Fibroblast of villous mesenchyme (primary cell): ENCODE data around the gene ZNF541. TPM values are rescaled to one million over a fixed set of nuclear protein-coding genes. Genes with fewer than 3 reads are reported as not detected.

Experiments used
- DNase-seq: peaks from one replicate; pipeline ENCODE4 v3.0.0-alpha.2; 2010; ENCODE audit warnings: low read depth
- H3K4me3 ChIP-seq: 2 replicates; pipeline ENCODE4 v1.5.1; 2011; ENCODE audit warnings: low read depth, mild to moderate bottlenecking, low read length
- small RNA-seq: library from RNA; depleted of rRNA; stranded (forward); fragments of <200 nt; gene quantifications from one replicate; pipeline ENCODE3, GENCODE V24; 2012
- total RNA-seq: library from RNA; depleted of rRNA; stranded (reverse); fragments of >200 nt; gene quantifications from 2 replicates; pipeline ENCODE4 v1.2.3, GENCODE V29; 2012
- TF ChIP-seq, protein P1 (sequence below): IDR thresholded peaks from 2 replicates; pipeline ENCODE4 v1.5.1; 2012; ENCODE audit warnings: low read depth, mild to moderate bottlenecking, low read length; ENCODE audit not compliant: insufficient read depth

ZNF541 gene
- total RNA-seq, 1 donor = under 0.01 TPM

DNA sequence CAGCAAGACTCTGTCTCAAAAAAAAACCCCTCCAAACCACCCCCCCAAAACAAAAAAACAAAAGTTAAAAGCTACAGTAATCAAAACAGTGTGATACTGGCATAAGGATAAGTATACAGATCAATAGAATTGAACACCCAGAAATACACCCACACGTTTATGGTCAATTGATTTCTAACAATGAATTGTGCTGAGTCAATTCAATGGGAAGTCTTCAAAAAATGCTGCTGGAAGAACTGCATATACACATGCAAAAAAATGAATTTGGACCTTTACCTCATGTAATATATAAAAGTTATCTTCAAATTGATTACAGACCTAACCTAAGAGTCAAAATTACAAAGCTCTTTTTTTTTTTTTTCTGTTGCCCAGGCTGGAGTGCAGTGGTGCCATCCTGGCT is 38.3 kb downstream of the ZNF541 start:
- TF ChIP-seq, protein P1, sequence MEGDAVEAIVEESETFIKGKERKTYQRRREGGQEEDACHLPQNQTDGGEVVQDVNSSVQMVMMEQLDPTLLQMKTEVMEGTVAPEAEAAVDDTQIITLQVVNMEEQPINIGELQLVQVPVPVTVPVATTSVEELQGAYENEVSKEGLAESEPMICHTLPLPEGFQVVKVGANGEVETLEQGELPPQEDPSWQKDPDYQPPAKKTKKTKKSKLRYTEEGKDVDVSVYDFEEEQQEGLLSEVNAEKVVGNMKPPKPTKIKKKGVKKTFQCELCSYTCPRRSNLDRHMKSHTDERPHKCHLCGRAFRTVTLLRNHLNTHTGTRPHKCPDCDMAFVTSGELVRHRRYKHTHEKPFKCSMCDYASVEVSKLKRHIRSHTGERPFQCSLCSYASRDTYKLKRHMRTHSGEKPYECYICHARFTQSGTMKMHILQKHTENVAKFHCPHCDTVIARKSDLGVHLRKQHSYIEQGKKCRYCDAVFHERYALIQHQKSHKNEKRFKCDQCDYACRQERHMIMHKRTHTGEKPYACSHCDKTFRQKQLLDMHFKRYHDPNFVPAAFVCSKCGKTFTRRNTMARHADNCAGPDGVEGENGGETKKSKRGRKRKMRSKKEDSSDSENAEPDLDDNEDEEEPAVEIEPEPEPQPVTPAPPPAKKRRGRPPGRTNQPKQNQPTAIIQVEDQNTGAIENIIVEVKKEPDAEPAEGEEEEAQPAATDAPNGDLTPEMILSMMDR = no peak
- no peak for DNase-seq
- H3K4me3 ChIP-seq = no peak overlapping the region

DNA sequence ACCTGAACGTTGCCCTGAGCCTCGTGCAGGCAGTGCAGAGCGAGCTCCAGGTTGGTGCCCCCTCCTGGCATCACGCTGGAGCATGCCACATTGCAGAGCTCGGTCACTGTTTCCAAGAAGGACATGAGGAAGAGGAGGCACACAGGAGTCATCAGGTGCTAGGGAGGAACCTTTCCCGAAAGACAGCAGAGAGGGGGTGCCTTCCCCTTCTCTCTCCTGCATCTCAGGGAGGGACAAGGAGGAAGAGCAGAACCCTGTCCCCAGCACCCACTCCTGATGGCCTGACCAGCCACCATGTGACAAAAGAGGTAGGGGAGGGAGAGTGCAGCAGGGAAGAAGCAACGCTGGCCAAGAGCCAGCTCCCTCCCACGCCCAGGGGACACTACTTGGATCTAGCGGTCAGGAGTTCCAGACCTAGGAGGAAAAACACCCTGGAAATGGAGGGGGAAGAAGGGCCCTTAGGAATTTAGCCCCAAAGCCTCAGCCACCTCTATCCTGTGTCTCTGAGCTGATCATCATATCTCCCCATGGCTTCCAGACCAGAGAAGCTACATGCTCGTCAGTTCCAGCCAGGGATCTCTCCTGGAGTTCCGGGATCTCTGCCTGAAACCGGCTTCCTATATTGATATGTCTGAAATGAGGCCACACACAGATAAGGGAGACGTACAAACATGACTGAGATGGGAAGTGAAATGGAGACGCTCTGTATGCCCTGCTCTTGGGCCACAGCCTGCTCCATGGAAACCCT is 41.1 kb downstream of the ZNF541 start:
- DNase-seq = no peak

DNA sequence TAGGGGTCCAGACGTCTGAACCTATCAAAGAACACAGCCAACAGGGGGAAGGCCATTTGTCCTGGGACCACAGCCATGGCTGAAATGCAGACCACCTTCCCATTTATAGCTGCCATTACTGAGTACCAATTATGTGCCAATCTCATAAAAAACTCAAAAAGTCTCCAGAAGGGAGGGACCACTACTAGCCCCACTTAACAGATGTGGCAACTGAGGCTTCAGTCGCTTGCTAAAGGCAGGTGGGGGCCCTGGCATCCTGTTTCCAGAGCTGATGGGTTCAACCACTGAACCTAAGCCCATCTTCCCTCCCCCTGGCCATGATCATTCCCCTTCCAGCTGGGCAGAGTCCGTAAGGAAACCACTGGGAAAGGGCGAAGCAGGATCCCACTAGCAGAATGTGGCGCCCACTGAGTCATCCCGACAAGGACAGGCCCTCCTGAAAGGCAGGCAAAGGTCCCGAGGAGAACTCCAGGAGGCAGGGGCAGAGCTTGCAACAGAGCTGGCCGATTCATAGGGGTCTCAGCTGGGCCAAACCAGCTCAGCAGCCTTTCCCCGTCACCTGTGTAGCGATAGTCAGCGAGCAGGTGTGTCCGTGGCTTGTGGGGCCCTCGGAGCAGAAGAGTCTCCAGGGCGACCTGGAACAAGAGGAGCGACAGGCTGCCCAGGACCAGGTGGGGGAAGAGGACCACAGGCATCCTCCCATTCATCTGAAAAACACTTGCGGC is 43.8 kb downstream of the ZNF541 start:
- TF ChIP-seq, protein P1 = no peak
- H3K4me3 ChIP-seq = no peak overlapping the region
- no peak for DNase-seq

More for the DNA sequence above, 41.1 kb downstream of the ZNF541 start:
- H3K4me3 ChIP-seq = no peak overlapping the region
- TF ChIP-seq, protein P1 = no peak

DNA sequence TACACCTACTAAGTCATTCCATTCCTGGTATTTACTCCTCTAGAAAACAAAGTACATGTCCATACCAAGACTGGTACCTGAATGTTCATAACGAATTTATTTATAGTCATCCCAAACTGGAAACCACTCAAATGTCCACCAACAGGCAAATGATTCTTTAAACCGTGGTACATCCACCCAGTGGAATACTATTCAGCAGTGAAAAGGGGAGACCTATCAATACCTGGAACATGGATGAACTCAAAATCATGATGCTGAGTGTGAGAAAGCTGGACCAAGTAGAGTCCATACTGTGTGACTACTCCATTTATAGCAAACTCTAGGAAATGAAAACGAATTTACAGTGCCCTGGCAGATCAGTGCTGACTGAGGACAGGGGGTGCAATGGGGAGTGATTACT is 46.1 kb downstream of the ZNF541 start:
- no peak for DNase-seq
- H3K4me3 ChIP-seq = no peak overlapping the region
- TF ChIP-seq, protein P1 = no peak

DNA sequence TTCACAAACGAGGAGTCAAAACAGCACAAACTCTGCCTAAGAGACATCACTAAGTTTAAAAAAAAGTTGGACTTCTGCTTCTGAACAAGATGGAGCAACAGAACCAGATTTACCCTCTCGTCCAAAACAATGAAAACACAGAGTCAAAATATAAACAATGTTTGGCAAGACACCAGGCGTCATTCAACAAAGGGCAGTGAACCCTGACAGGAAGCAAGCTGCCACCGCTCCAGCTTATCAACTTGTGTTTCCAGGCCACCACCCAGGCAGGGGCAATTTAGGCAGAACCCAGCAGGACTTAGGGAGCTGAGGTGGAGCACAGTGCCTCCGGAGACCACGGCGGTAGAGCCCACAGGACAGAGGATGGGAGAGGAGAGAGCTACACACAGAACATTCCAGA is 49.5 kb downstream of the ZNF541 start:
- H3K4me3 ChIP-seq = no peak overlapping the region
- DNase-seq = peak; percentile 48
- TF ChIP-seq, protein P1 = no peak

Small RNAs within 50 kb of the gene (small RNA-seq; reads per million reads assigned to genes)
- not detected for gene RN7SL322P

Other genes with a start within 250 kb of the ZNF541 start
- under 0.01 TPM in 1 of 2 replicates, not detected in the other for gene C5AR2, start 241.0 kb downstream of the ZNF541 start, total RNA-seq
- 12.2 and 13.4 TPM in 2 replicates for gene DHX34, start 223.8 kb downstream of the ZNF541 start, total RNA-seq
- 38.0 and 60.6 TPM in 2 replicates for gene MEIS3, start 153.6 kb downstream of the ZNF541 start, total RNA-seq
- not detected in 2 replicates for gene SLC8A2, start 101.3 kb downstream of the ZNF541 start, total RNA-seq
- gene KPTN, start 88.9 kb downstream of the ZNF541 start, total RNA-seq = 2.6 and 3.9 TPM in 2 replicates
- gene NAPA, start 58.1 kb downstream of the ZNF541 start, total RNA-seq = 72.5 and 82.8 TPM in 2 replicates
- 3.0 and 5.2 TPM in 2 replicates for gene BICRA, start 36.0 kb upstream of the ZNF541 start, total RNA-seq
- 144 and 166 TPM in 2 replicates for gene EHD2, start 140.3 kb upstream of the ZNF541 start, total RNA-seq
- 35.0 and 49.0 TPM in 2 replicates for gene NOP53, start 172.4 kb upstream of the ZNF541 start, total RNA-seq
- gene SELENOW, start 205.6 kb upstream of the ZNF541 start, total RNA-seq = 287 and 328 TPM in 2 replicates
- not detected in 2 replicates for gene TPRX1, start 231.4 kb upstream of the ZNF541 start, total RNA-seq
- not detected in 2 replicates for gene CRX, start 248.8 kb upstream of the ZNF541 start, total RNA-seq